Anterior cingulate cortex (tissue), 58 donors: ENCODE data around the gene PLA2G4A.
"Not testable (repeated sequence)": the region's sequence is repeated elsewhere in the genome, so short reads cannot be mapped to it uniquely, and the experiment has no call there.

Experiments used
- DNase-seq, 58 donors: peaks; one replicate each; lab custom pipeline; 2025; lab: John Stamatoyannopoulos, UW

PLA2G4A gene

DNA sequence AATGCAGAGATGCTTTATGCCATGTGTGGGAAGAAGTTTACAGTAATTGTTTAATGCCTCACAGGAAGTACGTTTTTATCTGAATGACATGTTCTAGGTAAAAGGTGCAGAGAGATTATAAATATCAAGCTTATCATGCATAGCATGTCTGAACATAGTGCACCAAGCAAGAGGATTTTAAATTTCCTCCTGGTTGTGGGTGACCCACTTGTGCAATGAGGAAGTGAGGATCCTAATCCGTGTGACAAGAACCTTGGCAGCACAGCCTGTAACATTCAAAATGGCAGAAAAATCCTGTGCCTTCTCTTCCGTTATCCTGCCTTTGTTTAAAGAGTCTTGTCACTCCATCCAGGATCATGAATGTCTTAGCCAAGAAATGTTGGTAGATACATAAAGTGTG is 75.6 kb downstream of the PLA2G4A start:
- no peak for DNase-seq

DNA sequence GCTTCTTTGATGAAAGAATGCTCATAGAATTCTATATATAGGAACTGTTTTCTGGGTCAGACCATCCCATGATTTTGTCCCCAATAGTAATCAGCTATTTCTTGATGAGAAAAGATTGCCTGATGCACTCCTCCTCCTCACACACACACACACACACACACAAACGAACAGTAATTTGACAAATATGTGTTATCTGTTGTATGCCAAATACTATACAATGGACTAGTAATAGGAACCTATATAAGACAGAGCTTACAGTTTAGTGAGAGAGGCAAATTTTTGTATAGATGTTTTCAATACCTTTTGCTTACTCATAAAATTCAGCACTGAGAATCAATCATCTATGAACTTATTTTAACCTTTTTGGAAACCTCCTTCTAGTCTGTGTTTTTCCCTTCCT is 76.8 kb downstream of the PLA2G4A start:
- DNase-seq = no peak

DNA sequence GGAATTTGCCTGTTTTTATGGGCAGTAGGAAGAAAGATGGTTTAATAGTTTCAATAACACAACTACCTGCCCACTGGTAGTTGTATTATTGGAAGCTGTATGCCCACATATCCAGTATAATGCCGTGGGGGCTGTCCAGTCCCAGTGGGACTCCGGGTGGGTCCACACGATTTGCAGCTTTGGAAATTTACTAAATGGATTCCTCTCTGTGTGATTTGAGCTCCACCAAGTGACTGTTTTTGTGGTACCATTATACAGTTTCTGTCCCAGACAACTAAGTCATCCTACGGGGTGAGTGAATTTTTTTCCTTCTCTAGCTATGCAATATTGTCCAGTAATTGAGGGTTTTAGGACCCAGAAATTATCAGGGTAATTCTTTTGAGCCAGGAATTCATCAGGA is 86.8 kb downstream of the PLA2G4A start:
- DNase-seq = no peak

DNA sequence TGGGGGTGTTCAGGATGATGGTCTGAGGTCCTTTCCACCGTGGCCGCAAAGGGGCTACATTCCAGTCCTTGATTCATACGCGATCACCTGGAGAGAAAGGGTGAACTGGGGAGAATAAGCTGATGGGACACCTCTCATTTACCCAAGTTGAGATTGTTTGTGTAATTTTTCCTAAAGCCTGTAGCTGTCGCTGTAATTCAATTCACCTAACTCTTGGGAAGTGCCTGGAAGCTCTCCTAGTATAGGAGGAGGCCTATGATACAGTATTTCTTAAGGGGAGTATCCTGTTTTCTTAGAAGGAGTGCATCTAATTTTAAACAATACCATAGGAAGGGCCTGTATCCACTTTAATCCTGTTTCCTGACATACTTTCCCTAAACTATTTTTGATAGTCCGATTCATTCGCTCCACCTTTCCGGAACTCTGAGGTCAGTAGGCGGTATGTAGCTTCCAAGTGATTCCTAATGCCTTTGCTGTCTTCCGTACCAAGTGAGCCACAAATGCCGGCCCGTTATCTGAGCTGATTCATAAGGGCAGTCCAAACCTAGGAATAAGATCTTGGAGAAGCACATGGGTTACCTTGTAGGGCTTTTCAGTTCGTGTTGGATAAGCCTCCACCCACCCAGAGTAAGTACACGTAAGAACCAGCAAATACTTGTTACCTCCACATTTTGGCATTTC is 88.5 kb downstream of the PLA2G4A start:
- DNase-seq = not testable (repeated sequence)

DNA sequence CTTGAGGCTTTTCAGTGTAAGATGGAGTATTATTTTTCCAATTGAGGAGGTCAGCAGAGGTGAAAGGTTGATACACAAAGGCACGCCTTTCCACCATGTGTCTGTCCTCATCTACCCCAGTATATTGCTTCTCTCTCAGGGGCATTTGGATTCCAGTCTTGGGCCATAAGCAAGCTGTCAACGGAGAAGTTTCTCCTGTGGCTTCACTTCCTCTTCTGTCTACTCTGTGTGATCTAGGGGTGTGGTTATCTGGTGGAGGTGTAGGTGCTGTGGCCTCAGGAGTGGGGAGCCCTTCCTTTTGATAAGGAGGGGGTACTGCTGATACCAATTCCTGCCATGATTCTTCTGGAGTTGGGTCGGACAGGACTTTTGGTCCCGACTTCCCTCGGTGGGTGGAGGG is 92.6 kb downstream of the PLA2G4A start:
- DNase-seq = not testable (repeated sequence)

DNA sequence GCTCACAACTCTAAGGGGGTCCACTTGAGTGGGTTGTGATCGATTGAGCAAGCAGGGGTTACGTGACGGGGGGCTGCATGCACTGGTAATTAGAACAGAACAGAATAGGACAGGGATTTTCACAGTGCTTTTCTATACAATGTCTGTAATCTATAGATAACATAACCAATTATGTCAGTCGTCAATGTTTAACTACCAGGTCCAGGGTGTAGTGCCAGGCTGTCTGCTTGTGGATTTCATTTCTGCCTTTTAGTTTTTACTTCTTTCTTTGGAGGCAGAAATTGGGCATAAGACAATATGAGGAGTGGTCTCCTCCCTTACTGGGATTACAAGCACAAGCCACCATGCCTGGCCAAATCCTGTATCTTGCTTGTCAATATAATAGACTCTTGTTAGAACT is 94.1 kb downstream of the PLA2G4A start:
- DNase-seq = not testable (repeated sequence)

DNA sequence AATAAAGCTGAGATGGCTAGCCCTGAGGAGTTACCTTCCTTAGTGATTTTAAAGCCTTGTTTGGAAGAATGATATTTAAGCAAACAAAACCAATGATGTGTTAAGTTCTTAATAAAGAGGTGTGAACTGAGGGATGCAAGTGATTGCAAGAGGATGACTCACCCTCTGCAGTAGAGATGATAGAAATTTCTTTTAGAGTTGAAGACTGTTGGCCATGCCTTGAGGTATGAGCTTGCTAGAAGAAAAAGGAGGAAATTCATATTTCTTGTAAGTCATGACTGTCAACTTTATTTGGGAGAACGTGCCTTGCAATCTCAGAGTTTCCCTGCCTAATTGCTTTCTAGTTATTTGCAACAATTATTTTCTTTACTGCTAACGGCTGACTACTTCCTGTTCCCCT is 94.7 kb downstream of the PLA2G4A start:
- no peak for DNase-seq

DNA sequence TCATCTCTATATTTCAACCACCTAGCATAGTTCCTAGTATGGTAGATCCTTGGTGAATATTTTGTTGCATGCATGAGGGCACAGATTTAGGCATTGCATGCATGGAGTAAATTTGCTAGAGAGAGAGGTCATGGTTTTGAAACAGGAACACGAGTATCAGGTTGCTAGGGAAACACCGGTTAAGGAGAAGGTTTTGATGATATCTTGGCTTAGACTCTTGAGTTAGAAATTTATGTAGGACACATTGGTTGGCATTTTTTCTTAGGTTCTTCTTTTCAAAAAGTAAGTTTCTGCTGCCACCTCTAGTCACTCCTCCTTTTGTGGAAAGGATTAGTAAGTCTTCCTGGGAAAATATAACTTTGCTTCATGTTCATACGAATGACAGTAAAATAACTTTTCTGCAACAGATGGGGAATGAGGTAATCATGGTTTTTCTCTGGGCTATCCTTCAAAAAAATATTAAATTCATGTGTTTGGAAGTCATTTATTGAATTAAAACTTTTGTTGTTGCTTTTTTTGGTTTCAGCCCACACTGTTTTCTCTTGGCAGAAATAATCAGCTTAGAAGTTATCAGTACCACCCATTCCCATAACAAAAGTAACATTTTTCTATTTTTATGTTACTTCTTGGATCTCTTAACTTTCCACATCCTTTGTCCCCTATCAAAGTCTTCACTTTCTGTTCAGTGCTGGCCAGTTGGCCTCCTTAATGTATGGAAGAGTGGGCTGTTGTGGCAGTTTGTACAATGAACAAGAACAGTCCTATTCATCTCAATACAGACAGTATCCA is 97.3 kb downstream of the PLA2G4A start:
- peak in 2 of 58 donors; percentile 11 to 22 for DNase-seq

DNA sequence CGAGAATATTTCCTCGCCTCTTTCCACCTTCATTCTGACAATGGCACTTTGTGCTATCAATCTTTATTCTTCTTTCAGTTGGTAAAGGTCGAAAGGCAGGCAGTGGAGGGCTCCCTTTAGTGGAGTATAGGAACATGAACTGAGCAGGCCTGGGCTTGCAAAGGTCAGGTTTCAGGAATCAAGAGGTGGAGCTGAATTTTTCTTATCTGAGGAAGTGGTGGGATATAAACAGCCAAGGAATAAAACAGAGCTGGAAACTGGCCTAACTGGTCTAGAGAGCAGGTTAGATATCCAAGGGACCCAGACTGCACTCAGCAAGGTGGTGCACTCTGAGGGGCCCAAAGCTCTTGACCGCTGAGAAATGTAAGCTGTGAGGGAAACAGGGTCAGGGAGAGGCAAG is 99.1 kb downstream of the PLA2G4A start:
- no peak for DNase-seq

DNA sequence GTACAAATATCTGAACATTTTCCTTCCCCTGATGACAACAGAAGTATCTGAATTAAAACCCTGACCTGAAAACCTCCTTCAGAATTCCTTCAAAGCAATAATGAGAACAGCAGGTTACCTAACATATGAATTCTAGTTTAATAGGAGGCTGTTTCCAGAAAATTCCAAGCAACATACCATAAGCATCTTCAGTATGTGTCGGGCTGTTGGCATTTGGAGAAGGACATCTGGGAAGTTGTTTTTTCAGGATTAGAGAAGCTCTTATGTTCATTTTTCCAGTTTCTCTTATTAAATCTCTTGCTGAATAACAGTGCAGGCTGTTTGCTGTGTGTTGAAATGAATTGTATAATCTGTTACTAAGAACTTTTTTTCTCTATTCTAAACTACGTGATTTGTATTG is 101.5 kb downstream of the PLA2G4A start:
- no peak for DNase-seq

DNA sequence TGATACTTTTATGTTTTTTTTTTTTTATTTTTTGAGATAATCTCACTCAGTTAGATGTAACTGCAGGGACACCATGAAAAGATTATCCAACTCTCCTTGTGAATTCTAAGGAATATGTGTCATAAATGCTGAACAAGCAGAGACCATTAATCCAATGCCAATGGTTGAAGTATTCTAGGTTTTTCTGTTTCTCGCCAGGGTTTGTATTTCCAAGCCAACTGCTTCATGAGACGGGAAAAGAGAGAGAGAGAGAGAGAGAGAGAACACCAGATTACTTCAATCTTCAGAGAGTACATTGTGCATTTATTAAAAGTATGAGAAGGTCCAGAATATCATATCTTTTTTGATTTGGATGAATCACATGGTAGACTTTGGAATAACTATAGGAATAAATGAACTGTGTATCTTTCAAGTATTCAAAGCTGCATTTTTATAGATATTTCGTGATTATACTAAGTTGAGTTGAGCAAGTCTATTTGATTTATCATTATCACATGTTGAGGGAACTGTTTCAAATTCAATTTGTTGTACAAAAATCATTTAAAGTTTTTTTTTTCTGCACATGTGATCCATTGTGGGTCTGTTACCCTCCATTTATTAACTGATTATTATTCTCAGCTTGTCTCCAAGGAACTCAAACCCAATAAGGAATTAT is 108.4 kb downstream of the PLA2G4A start:
- DNase-seq = no peak

DNA sequence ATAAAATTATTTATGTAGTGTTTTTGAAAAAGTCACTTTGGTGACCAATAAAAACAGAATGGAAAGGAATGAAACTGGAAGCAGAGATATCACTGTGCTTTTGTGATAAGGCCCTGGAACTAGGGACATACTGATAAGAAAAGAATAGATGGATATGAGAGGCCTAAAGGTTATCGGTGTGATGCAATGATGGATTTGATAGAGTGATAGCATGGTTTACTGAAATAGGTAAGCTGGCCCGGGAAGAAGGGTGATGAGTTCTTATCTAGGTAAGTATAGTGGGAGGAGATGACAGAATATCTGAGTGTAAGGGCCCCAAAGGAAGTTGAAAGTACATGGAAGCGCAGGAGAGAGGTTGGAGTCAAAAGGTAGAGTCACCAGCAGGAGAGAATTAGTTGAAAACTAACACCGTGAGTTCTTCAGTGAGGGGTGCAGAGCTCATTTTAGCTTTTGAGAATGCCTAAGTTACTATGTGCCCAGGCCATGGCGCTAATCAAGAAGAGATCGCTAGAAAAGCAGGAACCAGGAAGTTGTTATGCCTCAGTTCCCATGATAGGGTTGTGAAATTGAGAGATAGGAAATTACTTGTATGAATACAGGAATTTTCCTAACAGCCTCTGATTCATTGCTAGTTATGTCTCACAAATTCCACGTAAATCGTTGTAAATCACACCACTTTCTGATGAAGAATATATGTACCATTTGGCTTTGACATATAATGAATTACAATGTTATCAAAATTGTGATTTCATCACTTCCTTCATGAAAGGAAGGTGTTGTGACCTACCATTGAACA is 115.3 kb downstream of the PLA2G4A start:
- no peak for DNase-seq

DNA sequence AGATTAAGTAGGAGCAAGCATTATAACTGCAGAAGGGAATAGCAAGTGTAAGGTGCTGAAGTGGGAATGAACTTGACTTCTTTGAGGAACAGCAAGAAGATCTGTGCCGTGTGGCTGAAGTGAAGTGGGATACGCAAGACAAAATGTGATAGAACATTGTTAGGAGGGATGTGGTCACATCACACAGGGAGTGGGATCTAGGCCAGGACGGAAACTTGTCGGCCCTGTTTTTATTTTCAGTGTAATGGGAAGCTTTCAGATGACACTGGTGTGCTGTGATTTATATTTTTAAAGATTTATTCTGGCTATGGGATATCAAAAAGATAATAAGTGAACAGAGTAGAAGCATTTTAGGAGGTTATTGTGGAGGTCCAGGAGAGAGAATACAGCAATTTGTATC is 116.4 kb downstream of the PLA2G4A start:
- DNase-seq = no peak

DNA sequence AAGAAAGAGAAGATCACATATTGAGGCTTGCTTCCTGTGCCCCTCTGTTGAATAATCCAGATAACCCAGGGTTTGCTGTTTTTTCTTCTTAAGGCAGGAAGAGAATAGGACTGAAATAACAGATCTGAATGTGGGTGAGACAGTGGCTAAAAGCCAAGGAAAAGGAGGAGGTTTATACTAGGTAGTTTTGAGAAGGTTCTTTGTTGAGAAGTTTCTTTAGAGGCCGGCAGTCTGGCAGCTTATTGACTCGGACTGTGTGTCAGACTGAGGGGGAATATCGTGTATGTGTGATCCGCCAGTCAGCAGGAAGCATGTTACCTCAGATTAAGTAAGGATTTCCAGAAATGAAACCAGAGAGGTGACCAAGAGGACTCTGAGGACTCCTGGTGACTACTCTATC is 119.8 kb downstream of the PLA2G4A start:
- DNase-seq = no peak

DNA sequence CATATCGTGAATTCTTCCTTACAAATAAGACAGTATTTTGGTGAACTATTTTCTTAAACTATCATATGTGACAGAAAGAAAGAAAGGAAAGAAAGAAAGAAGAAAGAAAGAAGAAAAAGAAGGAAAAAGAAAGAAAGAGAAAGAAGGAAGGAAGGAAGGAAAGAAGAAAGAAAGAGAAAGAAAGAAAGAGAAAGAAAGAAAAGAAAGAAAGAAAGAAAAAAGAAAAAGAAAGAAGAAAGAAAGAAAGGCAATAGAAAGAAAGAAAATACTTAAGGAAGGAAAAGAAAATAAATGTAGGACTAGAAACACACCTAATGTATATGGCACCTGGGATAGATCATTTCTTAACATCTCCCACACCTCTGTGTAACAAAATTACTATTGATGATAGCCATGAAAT is 120.4 kb downstream of the PLA2G4A start:
- no peak for DNase-seq

DNA sequence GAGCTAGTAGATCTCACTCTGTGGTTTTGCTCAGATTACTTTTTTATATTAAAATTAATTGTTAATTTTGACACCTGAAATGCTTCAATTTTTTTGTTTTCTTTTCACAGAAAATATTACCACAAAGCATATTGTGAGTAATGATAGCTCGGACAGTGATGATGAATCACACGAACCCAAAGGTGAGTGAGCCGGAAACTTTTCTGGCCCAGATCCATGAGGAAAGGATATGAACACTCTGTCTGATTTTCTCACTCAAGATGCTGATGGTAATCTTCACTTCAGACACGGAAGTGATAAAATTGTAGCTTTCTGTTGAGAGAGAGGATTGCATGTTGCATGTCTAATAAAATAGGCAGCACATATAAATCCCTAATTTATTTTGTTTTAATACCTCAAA is 121.8 kb downstream of the PLA2G4A start:
- DNase-seq = no peak

DNA sequence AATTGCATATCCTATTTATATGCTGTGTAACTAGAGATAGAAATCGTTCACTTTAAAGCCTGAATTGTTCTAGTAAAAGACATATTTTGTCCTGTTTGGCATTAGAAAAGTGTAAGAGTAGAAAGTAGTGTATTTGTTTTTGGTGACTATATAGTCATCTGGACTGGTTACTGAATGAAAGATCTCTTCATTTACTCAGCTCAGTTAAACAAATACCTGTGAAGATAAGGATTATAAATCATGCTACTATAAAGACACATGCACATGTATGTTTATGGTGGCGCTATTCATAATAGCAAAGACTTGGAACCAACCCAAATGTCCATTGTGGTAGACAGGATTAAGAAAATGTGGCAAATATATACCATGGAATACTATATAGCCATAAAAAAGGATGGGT is 125.1 kb downstream of the PLA2G4A start:
- DNase-seq = no peak

DNA sequence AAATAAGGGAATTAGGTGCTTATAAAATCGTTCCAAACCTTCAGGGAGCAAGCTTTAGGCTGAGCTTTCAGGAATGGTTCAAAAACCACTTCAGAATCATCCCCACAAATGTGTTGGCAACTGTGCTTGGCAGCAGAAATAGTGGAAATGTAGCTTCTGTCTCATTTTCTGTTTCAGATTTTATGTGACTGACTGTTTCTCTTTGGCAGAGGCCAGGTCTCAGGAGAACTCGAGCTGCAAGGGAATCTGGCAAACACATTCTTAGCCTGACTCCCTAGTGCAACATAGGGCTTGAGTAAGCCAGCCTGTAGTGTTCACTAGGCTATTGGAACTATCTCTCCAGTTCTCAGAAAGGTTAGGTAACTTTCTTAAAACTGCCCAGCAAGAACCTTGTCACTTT is 128.6 kb downstream of the PLA2G4A start:
- peak in 1 of 58 donors; percentile 1 for DNase-seq

DNA sequence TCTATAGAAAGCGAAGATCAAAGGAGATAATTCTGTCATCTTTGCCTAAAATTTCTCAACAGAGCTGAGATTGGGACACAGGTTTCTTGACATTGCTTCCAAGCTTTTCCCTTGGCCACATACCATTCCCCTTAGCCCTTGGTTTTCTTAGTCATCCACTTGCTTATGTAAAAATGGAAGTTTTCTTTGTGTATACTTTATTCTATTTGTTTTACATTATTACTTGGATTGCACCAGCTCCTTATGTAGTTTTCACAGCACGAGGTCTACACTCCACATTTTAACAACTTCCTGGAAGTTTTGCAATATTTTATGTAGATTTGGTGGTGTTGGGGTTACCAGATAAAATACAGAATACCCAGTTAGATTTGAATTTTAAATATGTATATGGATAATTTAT is 129.8 kb downstream of the PLA2G4A start:
- DNase-seq = no peak

DNA sequence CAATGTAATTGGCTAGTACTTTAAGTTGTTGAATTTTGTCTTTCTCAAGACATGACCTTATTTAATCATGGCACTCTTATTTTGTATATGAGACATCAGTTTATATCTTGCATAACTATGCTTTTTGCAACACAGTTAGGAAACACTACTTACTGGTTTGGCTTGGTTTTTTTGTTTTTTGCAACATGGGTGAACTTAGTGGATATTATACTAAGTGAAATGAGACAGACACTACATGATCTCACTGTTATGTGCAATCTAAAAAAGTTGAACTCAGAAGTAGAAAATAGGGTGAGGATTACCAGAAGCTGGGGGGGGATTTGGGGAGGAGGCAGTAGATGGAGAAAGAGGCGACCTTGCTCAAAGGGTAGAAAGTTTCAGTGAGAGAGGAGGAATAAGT is 132.1 kb downstream of the PLA2G4A start:
- DNase-seq = no peak

DNA sequence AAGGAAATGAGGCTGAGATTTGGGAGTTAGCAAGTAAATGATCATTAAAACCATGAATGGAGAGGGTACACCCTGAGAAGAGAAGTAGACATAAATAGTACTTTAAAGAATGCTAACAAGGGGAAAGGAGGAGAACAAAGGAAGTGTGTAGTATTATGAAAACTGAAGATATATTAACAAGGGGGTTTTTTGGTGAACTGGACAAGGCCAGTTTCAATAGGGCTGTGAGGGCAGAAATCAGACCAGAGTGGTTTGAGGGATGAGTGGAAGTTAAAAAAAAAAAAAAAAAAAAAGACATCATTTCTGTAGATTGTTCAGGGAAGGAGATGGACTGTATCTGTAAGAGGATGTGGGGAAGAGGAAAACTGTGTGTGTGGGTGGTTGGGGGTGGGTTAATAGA is 137.1 kb downstream of the PLA2G4A start:
- DNase-seq = no peak
